DOHH2 (cell line): ENCODE results near the gene FAR2.

ENCODE experiments used
- CTCF ChIP-seq: fragments of 200-600 bp; sonication (generic); IDR thresholded peaks from one replicate; pipeline ENCODE4 v1.5.1; 2014; ENCODE audit warnings: antibody characterized with exemption, mild to moderate bottlenecking, low read depth, low read length; ENCODE audit not compliant: poor library complexity, severe bottlenecking
- EZH2phosphoT487 ChIP-seq: fragments of 200-600 bp; sonication (generic); IDR thresholded peaks from 2 replicates; pipeline ENCODE4 v1.6.1; 2017; ENCODE audit warnings: borderline replicate concordance, mild to moderate bottlenecking, antibody characterized with exemption, low read length, moderate library complexity, mixed read lengths

DNA sequence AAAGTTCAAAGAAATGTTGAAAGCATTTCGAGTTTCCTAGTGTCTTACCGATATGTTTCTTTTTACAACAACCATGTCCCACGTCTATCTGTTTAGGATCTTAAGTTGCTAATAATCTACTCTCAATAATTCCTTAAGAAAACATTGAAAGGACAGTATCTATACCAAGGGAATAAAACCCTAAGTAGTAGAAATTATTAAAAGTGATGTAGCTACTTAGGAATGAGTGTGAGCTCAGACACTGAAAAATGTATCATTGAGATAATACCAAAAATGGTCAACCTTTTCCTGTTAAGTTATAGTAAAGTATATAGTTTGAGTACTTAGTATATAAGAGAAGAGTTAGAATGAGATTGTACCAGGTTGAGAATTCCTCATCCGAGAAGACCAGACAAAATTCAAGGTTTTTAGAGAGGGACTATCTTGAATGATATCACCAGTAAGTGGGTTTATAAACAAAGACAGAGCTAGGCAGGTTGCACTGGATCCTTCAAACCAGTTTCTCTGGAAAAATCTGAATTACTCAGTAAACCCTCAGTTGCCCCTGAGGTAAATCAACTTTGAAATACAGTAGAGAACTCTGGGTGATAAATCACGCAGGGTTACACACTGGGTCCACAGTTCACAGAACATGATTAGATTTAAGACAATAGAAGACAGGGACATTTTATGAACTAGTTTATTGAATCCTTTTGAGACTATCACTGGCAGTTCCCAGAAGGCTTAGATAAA lies 135.1 kb downstream of the FAR2 start:
- TF ChIP-seq CTCF (no peak), EZH2phosphoT487 (no peak)
